SU-DHL-6 (cell line): ENCODE measurements around the gene NPSR1.

Experiments used
- EZH2phosphoT487 ChIP-seq: fragments of 200-600 bp; sonication (generic), shearing (Covaris generic); conservative IDR thresholded peaks from 2 replicates; pipeline ENCODE4 v1.6.1; 2018; ENCODE audit warnings: mild to moderate bottlenecking, antibody characterized with exemption, low read length, moderate library complexity, mixed read lengths
- TF ChIP-seq, protein P1 (sequence below): fragments of 200-600 bp; sonication (generic); IDR thresholded peaks from one replicate; pipeline ENCODE4 v1.5.1; 2017; ENCODE audit warnings: antibody characterized with exemption, mild to moderate bottlenecking, low read length, moderate library complexity; ENCODE audit not compliant: insufficient read depth, poor library complexity, severe bottlenecking

DNA sequence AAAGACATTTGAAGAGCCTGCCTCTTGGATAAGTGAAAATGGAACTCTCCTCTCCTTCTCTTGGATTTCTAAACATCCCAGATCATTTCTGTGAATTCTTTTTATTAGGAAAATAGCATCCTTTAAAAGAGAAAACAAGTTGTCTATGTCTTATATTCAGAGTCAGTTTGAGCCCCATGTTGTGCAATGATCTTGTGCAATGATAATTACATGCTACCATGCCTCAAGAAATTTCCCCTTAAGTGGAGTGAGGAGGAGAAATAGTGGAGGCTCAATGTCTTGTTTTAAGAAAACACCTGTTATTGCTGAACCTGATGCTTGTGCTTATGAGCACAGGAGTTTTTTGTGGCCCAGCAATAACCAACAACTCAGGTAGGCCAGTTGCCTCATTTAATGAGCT lies 103.6 kb downstream of the NPSR1 start:
- TF ChIP-seq, protein P1, sequence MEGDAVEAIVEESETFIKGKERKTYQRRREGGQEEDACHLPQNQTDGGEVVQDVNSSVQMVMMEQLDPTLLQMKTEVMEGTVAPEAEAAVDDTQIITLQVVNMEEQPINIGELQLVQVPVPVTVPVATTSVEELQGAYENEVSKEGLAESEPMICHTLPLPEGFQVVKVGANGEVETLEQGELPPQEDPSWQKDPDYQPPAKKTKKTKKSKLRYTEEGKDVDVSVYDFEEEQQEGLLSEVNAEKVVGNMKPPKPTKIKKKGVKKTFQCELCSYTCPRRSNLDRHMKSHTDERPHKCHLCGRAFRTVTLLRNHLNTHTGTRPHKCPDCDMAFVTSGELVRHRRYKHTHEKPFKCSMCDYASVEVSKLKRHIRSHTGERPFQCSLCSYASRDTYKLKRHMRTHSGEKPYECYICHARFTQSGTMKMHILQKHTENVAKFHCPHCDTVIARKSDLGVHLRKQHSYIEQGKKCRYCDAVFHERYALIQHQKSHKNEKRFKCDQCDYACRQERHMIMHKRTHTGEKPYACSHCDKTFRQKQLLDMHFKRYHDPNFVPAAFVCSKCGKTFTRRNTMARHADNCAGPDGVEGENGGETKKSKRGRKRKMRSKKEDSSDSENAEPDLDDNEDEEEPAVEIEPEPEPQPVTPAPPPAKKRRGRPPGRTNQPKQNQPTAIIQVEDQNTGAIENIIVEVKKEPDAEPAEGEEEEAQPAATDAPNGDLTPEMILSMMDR, result no peak
- no peak for TF ChIP-seq EZH2phosphoT487
